Ureter (tissue), 1 donor: ENCODE measurements around the gene COP1. TPM values are rescaled to one million over a fixed set of nuclear protein-coding genes. Genes with fewer than 3 reads are reported as not detected.
"Not testable (repeated sequence)": the region's sequence is repeated elsewhere in the genome, so short reads cannot be mapped to it uniquely, and the experiment has no call there.

Experiments
- DNase-seq: peaks from one replicate; pipeline ENCODE4 v3.0.0-alpha.2; 2020; ENCODE audit warnings: low spot score
- total RNA-seq: library from RNA; stranded (reverse); gene quantifications from one replicate; pipeline ENCODE4 v1.2.4, GENCODE V29; 2023
- donor health status: DM: yes; HTN: yes; CAD: no.

The COP1 gene
- total RNA-seq, 1 donor from 2014 or later = 60.6 TPM

DNA sequence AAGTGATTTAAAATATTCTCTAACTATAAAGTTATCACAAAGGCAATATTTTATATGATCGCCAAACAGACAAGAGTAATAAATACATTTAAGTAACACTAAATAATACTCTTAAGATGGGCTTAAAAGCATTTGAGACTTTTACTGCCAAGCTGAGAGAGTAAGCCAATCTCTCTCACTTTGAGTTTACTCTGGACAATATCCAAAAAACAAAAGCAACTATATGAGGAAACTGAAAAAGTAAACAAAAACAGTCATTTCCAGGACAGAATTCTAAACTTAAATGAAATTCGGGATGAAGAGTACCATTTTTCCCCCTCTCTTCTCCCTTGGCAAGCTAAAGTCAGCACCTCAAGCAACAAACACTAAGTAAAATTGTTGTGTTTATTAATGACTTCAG, 173.2 kb downstream of the COP1 start:
- DNase-seq = no peak

DNA sequence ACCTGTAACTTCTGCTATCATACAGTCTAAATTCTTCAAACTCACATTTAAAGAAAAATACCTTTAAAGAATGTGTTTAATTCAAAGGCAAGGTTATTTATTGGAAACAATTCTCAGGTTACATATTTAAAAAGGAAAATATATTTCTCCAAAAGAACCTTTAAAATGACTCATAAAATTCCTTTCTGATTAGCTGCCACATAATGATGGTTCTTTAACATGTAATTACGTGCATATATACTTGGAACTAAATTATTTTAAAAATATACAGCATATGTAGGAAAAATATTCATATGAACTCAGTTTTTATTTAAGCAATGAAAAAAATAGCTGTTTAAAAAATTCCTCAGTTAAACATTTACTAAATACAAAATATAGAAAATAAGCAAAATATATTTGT, 173.6 kb downstream of the COP1 start:
- DNase-seq = no peak

DNA sequence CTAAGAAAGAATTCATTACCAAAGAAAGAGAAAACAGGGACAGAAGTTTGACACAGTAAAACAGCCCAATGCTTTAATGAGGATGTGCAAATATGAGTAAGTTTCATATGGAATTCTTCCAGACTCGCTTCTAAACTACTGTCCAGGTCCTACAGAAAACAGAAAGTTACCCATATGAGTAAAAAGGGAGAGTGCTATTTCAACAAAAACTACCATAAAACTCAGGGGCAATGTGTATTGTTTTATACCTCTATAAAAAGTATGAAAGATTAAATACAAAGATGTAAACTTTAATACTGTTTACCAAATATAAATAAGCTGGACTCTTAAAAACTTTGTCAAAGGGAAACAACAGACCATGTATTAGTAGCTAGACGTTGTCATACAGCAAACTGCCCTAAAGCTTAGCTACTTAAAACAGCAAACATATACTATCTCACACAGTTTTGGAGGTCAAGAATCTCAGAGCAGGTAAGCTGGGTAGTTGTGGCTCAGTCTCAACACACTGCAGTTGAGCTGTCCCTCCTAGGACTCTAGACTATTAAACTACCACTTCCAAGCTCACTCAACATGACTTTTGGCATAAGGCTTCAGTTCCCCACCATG, 174.9 kb downstream of the COP1 start:
- no peak for DNase-seq

DNA sequence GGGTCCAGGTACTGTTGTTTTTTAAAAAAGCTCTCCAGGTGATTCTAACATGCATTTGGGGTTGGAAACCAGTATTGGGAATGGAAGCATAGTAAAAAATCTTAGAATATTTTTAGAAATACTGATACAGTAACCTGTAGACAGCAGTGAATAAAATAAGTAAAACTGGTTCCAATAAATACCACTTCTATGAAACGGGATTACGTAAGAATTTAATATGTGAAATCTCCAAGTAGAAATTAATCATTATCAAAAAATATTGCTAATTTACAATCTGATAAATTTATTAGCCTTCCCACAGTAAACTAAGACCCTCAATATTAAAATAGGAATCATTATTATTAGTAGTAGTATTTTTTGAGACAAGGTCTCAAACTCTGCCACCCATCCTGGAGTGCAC, 177.5 kb downstream of the COP1 start:
- DNase-seq = no peak

DNA sequence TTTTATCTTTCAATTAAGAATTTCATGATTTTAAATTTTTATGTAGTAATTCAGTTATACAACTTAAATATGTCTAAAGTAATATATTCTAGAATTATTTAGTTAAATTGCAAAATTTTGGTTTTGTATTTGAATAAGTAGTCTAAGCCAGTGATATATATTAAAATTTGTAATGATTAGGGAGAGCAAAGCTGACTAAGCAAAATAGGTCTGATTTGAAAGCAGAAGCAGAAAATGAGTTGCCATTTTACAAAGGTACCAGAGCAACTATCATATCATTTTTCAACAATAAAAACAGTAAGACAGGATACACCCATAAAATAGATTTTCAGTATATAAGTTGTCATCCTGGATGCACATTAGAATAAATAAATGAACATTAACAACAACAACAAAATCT, 177.9 kb downstream of the COP1 start:
- no peak for DNase-seq

DNA sequence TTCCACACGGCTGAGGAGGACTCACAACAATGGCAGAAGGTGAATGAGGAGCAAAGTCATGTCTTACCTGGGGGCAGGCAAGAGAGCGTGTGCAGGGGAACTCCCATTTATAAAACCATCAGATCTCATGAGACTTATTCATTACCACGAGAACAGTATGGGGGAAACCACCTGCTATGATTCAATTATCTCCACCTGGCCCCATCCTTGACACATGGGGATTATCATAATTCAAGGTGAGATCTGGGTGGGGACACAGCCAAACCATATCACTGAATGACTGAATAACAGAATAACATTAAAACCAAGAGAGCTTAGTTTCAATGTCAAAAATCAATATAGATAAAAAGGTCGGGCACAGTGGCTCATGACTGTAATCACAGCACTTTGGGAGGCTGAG, 179.2 kb downstream of the COP1 start:
- not testable (repeated sequence) for DNase-seq

DNA sequence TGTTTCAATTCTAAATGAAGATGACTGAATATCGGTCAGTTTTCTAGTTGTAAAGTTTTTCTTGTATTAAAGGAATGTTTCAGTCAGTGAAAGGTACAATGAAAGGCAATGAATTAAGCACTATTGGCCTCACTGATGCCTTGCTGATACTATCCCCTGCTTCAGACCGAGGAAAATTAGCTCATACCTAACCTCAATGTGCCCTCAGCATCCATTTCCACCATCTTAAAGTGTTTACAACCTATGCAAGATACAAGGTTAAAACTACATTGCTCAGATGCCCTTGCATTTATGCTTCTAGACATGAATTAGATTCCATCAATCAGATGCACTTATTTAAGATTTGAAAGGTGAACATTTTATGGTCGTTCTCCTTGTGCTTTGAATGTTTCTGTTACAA, 184.5 kb downstream of the COP1 start:
- no peak for DNase-seq

DNA sequence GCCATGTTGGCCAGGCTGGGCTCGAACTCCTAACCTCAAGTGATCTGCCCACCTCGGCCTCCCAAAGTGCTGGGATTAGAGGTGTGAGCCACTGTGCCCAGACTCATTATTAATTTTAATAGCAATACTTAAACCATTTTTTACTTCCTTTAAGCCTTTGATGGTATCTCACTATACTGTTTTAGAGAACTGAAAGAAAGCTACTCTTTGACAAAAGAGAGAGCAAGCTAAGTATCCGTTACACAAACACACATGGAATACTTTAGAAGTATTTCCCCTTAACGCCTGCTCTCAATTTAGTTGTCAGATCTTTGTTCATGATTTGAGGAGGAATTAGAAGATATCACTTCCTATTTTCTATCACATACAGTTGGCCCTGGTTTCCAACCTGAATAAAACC, 189.4 kb downstream of the COP1 start:
- DNase-seq = no peak

DNA sequence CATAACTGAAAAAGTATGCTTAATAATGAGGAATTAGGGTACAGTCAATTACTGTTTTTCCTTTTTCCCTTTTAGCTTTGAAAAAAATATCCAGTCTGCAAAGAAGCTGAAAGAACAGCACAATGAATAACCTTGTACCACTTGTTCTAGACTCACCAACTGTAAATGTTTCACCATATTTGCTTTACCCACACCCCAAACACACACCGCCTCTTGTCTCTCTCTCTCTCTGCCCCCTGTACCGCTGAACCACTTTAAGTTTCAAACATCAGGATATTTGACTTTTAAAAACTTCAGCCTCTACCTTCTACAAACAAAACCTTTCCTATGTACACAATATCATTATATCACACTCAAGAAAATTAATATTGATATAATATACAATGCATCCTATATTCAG, 197.1 kb downstream of the COP1 start:
- DNase-seq = no peak

DNA sequence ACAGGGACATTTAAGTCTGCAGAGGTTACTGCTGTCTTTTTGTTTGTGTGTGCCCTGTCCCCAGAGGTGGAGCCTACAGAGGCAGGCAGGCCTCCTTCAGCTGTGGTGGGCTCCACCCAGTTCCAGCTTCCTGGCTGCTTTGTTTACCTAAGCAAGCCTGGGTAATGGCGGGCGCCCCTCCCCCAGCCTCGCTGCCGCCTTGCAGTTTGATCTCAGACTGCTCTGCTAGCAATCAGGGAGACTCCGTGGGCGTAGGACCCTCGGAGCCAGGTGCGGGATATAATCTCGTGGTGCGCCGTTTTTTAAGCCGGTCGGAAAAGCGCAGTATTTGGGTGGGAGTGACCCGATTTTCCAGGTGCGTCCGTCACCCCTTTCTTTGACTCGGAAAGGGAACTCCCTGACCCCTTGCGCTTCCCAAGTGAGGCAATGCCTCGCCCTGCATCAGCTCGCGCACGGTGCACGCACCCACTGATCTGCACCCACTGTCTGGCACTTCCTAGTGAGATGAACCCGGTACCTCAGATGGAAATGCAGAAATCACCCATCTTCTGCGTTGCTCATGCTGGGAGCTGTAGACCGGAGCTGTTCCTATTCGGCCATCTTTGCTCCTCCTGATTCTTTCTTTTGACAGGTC, 199.2 kb downstream of the COP1 start:
- DNase-seq = not testable (repeated sequence)

DNA sequence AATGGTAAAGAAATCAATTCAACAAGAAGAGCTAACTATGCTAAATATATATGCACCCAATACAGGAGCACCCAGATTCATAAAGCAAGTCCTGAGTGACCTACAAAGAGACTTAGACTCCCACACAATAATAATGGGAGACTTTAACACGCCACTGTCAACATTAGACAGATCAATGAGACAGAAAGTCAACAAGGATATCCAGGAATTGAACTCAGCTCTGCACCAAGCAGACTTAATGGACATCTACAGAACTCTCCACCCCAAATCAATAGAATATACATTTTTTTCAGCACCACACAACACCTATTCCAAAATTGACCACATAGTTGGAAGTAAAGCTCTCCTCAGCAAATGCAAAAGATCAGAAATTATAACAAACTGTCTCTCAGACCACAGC, 212.4 kb downstream of the COP1 start:
- not testable (repeated sequence) for DNase-seq

DNA sequence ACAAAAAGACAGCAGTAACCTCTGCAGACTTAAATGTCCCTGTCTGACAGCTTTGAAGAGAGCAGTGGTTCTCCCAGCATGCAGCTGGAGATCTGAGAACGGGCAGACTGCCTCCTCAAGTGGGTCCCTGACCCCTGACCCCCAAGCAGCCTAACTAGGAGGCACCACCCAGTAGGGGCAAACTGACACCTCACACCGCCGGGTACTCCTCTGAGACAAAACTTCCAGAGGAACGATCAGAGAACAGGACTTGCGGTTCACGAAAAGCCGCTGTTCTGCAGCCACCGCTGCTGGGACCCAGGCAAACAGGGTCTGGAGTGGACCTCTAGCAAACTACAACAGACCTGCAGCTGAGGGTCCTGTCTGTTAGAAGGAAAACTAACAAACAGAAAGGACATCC, 214.3 kb downstream of the COP1 start:
- not testable (repeated sequence) for DNase-seq

DNA sequence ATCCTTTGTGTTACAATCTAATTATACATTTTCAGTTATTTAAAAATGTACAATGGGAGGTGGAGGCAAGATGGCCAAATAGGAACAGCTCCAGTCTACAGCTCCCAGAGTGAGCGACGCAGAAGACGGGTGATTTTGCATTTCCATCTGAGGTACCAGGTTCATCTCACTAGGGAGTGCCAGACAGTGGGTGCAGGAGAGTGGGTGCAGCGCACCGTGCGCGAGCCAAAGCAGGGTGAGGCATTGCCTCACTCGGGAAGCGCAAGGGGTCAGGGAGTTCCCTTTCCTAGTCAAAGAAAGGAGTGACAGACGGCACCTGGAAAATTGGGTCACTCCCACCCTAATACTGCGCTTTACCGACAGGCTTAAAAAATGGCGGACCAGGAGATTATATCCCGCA, 214.9 kb downstream of the COP1 start:
- DNase-seq = not testable (repeated sequence)

DNA sequence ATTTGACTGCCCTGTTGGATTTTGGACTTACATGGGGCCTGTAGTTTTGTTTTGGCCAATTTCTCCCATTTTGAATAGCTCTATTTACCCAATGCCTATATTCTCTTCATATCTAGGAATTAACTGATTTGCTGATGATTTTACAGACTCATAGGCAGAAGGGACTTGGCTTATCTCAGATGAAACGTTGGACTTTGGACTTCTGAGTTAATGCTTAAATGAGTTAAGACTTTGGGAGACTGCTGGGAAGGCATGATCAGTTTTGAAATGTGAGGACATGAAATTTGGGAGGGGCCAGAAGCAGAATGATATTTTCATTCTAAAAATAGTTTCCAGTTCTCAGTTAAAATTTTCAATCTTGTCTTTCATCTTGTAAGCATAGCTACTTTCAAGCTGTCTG, 222.3 kb downstream of the COP1 start:
- no peak for DNase-seq

DNA sequence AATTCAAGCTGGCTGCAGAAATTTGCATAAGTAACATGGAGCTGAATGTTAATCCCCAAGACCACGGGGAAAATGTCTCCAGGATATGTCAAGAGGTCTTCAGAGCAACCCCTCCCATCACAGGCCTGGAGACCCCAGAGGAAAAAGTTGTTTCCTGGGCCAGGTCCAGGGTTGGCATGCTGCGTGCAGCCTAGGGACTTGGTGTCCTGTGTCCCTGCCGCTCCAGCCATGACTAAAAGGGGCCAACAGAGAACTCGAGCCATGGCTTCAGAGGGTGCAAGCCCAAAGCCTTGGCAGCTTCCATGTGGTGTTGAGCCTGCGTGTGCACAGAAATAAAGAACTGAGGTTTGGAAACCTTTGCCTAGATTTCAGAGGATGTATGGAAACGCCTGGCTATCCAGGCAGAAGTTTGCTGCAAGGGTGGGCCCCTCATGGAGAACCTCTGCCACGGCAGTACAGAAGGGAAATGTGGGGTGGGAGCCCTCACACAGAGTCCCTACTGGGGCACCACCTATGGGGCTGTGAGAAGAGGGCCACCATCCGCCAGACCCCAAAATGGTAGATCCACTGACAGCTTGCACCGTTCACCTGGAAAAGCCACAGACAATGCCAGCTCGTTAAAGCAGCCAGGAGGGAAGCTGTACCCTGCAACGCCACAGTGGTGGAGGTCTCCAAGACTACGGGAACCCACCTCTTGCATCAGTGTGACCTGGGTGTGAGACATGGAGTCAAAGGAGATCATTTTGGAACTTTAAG, 222.9 kb downstream of the COP1 start:
- DNase-seq = no peak

DNA sequence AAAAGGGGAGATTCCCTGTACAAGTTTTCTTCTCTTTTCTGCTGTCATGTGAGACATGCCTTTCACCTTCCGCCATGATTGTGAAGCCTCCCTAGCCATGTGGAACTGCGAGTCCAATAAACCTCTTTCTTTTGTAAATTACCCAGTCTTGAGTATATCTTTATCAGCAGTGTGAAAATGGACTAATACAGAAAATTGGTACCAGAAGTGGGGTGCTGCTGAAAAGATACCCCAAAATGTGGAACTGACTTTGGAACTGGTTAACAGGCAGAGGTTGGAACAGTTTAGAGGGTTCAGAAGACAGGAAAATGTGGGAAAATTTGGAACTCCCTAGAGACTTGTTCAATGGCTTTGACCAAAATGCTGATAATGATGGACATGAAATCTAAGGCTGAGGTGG, 223.7 kb downstream of the COP1 start:
- not testable (repeated sequence) for DNase-seq

DNA sequence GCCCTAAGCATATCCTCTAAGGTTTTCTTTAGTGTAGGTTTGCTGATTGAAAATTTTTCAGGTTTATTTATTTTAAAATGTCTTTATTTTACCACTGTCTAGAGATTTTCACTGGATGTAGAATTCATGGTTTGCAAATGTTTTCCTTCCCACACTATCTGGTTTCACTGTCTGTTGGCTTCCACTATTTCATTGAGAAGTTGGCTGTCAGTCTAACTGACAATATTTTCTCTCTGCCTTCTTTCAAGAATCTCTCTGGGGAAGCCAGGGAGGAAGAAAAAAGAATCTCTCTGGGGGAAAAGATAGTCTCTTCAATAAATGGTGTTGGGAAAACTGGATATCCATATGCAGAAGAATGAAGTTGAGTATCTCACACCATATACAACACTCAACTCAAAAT, 226.0 kb downstream of the COP1 start:
- DNase-seq = no peak

DNA sequence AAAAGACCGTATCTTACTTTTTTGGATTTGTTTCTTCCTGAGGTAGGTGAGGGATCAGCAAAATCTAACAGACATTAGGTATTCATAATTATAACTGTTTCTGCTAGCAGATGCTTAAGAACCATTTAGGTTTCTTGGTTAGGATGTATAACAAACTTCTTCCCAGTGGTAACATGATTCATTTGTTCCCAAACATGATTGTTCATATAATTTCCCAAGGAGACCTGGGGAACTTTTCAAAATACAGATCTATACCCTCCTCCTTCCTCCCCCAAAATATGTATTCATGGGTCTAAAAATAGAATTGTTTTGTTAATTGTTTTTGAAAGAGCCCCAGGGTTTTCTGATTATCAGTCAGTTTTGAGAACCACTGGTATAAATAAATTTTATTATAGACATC, 228.2 kb downstream of the COP1 start:
- DNase-seq = no peak

DNA sequence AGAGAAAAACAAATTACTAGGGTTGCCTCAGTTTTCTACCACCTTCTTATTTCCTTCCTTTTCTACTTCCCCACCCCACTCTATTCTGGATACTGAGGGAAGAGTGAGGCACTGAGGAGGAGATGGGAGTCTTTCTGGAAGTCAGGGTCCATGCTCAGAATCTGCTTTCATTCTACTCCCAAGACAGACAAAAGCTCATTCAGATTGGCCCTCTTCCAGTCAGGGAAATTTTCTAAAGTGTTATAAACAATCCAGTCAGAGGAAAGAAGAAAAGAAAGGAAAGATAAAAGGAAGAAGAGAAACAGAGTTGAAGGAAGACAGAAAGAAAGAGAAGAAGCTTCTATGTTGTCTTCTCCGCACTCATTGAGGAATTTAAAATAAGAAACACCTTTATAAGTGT, 228.6 kb downstream of the COP1 start:
- DNase-seq = no peak

DNA sequence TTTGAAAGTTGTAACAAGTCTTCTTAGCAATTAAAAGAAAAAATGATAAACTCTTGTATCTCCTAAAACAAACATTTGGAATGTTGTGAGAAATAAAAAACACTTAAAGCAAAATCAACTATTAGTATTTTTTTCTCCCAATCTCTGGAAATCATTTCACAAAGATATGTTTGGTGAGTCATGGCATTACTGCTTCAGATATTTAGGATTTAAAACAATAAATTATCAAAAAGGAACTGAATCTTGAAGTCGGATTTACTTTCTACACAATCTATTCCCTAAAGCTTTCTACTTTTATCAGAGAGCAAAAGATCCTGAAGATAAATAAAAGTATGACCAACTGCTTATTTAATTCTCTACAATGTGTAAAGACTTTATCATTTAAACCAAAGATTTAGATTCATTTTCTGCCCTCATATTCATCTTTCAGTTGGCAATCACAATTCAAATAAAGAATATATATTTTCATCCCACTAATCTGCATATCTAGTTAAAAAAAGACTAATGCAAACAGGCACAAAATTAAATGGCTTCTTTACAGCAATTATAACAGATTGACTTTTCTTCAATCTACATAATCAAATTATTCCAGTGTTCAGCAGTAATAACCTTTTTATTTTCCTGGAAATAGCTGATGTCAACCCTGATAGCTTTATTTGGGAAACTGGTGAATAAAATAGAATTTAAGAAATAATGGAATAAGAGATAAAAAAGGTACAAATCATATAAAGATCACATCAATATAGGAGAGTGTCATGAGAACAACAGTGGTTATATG, 230.0 kb downstream of the COP1 start:
- DNase-seq = no peak

DNA sequence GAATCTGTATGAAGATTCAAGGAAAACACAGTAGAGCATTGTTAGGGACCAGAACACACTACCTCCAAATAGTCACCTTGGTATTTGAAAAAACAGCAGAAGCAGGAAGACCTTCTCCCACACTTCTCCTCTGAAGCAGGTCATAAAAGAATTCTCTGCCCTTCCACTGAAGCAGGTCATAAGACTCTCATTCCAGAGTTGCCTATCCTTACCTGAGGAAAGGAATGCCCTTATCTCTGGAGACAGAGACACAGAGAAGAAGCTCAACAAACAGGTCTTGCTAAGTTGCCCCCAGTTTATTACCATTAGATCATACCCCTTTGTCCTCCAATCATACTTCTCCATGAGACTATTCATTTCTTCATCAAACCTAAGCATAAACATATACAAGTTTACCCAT, 237.9 kb downstream of the COP1 start:
- DNase-seq = no peak

DNA sequence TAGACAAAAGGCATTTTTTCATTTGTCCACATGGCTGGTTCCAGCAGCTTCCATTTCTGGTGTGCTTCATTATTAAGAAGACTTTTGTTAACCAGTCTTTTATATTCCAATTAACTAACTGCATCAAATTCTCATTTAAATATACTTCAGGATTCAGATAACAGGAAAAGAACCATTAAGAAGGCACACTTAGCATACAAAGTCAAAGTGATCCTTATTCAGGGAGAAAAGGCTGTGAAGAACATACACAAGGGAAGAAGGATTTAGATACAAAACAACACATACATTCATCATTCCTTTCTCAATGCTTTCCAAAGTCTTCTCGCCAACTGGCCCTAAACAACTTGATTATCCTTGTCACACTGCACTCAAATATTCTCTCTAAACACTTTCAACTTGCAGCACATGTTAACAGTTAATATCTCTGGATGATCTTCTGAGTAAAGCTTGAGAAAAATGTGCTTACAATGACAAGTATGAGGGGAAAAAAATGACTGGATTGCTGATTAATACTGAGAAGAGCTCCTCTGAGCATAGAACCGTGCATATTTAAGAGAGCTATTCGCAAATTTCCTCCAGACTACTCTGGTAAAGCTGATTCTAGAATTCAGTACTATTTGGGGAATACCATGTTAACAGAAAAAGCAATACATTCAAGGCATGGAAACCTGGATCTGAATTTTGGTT, 238.5 kb downstream of the COP1 start:
- DNase-seq = no peak
